CD4-positive, alpha-beta T cell treated with Interferon gamma for 1 hour (primary cell): ENCODE data around the gene ADGRL3.
"Not testable (repeated sequence)": the region's sequence is repeated elsewhere in the genome, so short reads cannot be mapped to it uniquely, and the experiment has no call there.

ENCODE experiments used
- DNase-seq: peaks from one replicate; pipeline ENCODE4 v3.0.0-alpha.2; 2020

Gene ADGRL3

DNA sequence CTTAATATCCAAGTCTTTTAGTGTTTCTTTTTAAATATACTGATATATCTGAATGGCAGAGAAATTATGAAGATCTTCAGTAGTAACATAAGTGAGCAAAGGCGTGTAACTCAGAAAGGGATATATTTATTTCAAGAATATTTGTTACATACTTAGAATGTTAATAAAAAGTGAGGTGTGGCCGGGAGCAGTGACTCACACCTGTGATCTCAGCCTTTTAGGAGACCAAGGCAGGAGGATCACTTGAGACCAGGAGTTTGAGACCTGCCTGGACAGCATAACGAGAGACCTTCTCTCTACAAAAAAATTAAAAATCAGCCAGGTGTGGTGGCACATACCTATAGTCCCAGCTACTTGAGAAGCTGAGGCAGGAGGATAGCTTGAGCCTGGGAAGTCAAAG, 651.0 kb downstream of the ADGRL3 start:
- DNase-seq = no peak

- not testable (repeated sequence) for DNase-seq
Observed at GRCh38 chr4:61852105-61852504, 652.0 kb downstream of the ADGRL3 start.

DNA sequence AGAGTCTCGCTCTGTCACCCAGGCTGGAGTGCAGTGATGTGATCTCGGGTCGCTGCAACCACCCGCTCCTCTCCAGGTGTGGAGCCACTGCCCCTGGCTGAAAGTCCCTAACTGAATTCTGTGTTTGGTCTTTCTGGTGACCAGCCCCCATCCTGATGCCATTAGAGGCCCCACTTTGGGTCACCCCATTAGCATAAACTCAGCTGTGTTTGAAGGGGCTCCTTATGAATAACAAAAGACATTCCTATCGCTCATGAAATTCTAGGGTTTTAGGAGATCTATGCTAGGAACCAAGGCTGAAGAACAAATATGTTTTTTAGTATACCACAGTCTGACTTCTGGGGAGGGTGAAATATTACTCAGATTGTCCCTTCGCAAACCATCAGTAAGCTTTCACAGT, 652.9 kb downstream of the ADGRL3 start:
- DNase-seq = no peak

- no peak for DNase-seq
Observed at GRCh38 chr4:61860376-61860775, 660.2 kb downstream of the ADGRL3 start.

DNA sequence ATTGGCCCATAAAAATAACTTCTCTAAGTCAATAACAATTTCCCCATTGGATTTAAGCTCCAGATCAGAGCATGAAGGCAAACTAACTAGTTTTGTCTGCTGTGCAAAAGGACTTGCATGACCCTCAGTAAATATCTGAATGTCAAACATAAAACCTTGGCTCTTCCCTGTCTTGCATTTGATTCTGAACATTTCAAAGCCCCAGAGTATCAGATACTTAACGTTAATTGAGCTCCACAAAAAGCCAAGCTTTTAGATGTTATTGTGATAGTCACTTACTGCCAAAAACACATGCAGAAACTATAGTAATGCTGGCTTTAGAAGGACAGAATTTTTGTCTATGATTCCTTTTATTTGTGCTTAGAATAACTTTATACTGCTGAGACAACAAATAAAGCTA, 664.2 kb downstream of the ADGRL3 start:
- no peak for DNase-seq

DNA sequence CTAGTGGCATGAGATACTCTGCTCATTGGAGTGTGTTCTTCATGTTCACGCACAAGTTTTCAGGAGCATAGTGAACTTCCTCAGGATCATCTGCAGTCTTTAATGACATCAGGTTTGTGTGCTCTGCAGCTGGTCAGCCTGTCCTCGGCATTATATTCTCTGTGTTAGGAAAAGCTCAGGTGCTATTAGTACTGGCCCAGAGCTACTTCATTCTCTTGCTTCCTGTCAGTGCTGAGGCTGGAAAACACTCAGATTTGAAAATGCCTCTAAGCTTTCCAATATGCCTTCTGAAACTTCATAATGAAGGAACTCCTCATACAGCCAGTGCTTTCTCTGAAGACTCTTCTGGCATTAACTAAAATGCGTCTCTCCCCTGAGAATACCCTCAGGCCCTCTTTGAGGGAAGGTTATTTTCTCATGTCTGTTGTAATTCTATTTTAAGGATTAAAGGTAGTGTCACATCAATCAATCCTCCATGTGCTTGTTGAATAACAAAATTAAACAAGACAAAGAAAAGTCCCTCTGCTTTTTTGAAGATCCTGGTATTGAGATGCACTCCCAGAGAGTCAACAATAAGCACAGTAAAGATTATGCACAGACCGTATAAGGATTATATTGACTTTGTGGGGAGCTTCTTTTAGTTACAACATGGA, 666.4 kb downstream of the ADGRL3 start:
- no peak for DNase-seq

GRCh38 chr4:61872983-61873382, 672.9 kb downstream of the ADGRL3 start:
- DNase-seq = no peak

- DNase-seq = no peak
Observed at GRCh38 chr4:61877266-61877665, 677.1 kb downstream of the ADGRL3 start.

- no peak for DNase-seq
Observed at GRCh38 chr4:61877893-61878292, 677.8 kb downstream of the ADGRL3 start.

GRCh38 chr4:61882381-61882780, 682.3 kb downstream of the ADGRL3 start:
- DNase-seq = no peak

- DNase-seq = no peak
Observed at GRCh38 chr4:61886131-61886530, 686.0 kb downstream of the ADGRL3 start.

DNA sequence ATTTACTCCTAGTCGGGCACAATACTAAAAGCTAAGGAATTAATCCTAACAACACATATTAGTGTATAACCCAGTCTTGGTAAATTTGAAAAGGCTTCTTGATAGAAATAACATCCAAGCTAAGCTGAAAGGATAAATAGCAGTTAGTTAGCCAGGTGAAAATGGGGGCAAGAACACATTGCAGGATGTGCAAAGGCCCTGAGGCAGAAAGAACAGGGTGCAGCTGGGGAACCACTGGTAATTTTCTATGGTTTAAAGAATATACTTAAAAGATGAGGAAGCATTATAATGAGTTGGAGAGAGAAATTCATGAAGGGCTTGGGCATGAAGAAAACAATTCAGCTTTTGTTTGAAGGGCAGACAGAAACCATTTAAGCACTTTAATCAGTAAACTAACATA, 689.0 kb downstream of the ADGRL3 start:
- DNase-seq = no peak

DNA sequence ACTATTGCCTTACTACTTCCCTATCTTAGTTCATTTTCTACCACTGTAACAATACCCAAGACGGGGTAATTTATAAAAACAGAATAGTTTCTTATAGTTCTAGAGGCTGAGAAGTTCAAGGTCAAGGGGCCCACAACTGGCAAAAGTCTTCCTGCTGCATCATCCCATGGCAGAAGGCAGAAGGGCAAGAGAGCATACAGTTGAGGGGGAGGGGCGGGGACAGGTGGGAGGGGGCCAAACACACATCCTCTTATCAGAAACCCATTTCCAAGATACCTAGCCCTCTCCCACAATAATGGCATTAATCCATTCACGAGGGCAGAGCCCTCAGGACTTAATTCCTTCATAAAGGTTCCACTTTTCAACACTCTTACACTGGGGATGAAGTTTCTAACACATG, 690.2 kb downstream of the ADGRL3 start:
- no peak for DNase-seq

GRCh38 chr4:61891953-61892352, 691.8 kb downstream of the ADGRL3 start:
- no peak for DNase-seq

- DNase-seq = no peak
Observed at GRCh38 chr4:61896634-61897033, 696.5 kb downstream of the ADGRL3 start.

- no peak for DNase-seq
Observed at GRCh38 chr4:61909031-61909430, 708.9 kb downstream of the ADGRL3 start.

DNA sequence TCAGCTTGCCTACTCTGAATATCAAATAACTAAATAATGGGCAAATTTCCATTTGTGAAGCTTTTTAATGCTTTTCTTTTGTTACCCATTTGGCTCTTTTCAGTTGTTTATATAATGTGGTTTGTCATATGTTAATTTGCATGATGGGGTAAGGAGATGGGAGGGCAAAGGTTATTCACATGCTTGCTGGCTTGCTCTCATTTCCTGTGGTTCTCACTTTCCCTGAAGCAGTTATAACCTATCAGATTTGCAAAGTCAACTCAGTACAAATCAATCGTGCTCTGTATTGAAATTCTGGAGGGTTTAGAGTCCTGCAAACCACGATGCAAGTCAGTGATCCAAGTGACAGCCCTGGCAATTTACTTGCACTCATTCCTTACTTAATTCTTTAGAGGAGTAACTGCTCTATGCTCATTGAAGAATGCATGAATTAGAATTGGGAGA, 711.2 kb downstream of the ADGRL3 start:
- no peak for DNase-seq

DNA sequence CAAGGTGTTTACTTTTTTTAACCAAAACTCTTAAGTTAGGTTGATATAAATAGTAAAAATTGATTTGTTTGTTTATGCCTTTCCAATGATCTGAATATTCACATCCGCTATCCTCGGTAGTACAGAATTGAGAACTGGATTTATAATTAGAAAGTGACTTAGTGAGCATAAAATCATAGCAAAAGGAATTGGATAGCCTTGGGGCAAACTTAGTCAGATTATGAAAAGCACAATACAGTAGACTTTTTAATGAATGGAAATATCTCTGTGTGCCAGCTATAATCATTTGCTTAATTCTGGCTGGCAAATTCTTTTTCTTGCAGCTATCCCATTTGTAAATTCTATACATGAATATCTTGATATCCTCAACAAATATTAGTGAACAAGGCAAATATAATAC, 713.5 kb downstream of the ADGRL3 start:
- DNase-seq = no peak

GRCh38 chr4:61915501-61915900, 715.4 kb downstream of the ADGRL3 start:
- DNase-seq = no peak

DNA sequence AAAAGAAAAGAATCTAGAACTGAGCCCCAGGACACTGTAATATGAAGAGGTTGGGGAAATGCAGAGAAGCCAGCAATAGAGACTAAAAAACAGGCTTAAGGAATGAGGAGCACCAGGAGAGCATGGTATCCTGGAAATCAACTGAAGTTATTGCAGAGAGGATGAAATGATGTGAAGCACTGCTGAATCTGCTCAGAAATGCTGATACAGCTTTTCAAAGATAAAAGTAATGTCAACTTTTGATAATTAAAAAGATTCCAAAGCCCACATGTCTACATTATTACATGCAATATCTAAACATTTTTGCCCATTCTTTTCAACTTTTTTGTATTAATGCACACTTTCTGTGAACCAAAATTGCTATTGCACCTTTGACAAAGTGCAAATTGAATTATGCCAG, 718.4 kb downstream of the ADGRL3 start:
- DNase-seq = no peak

DNA sequence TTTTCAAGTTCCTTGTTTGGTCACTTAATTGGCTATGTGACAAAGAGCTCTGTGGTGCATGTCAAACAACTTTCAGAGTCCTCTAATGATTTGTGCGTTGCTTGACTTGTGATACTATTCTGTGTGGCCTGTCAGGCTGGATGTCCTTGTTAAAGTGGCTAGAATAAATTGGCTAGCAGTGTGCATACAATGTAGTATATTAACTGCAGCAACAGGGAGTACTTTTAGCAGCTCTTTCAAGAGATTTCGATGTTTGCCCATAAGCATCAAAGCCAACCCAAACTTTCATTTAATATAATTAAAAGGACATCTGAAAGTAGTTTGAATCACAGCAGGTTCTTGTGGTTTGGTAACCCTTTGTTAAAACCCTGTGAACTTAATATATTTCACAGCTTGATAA, 718.9 kb downstream of the ADGRL3 start:
- DNase-seq = no peak

- no peak for DNase-seq
Observed at GRCh38 chr4:61919561-61919960, 719.4 kb downstream of the ADGRL3 start.

- no peak for DNase-seq
Observed at GRCh38 chr4:61921920-61922319, 721.8 kb downstream of the ADGRL3 start.

DNA sequence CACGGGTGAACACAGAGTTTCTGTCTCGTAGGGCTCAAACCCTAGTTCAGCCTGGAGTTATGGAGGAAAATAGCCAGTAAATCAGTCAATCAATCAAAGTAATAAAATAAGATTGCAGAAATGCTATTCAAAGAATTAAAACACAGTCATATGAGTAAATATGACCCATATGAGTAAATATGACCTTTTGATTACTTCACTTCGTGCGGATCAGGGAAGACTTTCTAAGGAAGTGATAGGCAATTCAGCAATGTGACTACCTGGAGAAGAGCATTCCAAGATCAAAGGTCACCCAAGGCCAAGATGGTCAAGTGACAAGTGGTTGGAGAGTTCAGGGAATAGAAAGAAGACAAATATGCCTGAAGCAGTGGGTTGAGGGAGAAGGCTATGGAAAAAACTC, 722.6 kb downstream of the ADGRL3 start:
- DNase-seq = no peak

DNA sequence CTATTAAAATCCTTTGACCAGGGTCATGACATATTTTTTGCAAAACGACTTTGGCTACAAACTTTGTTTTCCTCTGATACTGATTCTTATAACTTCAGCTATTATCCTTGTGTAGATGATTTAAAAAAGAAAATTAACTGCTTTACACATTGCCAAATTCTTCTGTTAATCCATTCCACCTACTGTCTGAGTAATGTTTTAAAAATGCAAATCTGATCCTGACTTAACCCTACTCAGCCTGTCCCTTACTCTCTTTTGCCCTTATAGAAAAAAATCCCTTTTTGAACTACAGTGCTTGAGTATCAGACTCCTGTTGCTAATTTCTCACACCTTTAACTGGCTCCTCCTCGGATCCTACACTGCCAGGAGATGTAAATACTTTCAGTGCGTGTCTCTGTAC, 723.1 kb downstream of the ADGRL3 start:
- DNase-seq = no peak

GRCh38 chr4:61924131-61924530, 724.0 kb downstream of the ADGRL3 start:
- DNase-seq = no peak
